AG10803 (cell line): Measurements from ENCODE around the gene CTIF.

Experiments
- DNase-seq: peaks from one replicate; pipeline ENCODE4 v3.0.0; 2010; ENCODE audit warnings: low read depth
- H3K4me3 ChIP-seq: 2 replicates; pipeline ENCODE4 v1.5.1; 2011; ENCODE audit warnings: mild to moderate bottlenecking, low read length, control low read depth
- CTCF ChIP-seq: conservative IDR thresholded peaks from 2 replicates; pipeline ENCODE4 v1.5.1; 2011; ENCODE audit warnings: mild to moderate bottlenecking, low read length, control low read depth, inconsistent platforms

CTIF gene

DNA sequence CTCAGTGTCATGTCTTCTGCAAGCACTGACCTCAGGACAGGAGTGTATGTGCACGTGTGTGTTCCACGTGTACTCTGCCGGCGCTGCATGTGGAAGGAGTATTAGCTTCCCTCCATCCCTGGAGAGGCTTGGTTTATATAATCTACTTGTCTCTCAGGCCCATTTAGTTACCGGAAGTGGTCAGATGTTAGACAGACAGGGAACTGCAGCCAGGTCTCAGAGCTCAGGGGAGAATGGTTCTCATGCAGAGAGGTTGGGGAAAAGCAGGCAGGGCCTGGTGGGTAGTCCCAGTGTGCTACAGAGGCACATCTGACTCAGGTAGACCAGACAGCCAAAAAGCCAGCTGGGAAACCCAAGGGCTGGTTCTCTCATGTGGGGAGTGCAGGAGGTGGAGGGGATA lies 167.9 kb downstream of the CTIF start:
- DNase-seq, result no peak
- H3K4me3 ChIP-seq, result no peak overlapping the region
- TF ChIP-seq CTCF, result no peak

- no peak for DNase-seq
- H3K4me3 ChIP-seq, result no peak overlapping the region
- no peak for TF ChIP-seq CTCF
Observed at GRCh38 chr18:48707636-48708296, 168.9 kb downstream of the CTIF start.

GRCh38 chr18:48708807-48709206 lies 170.0 kb downstream of the CTIF start:
- TF ChIP-seq CTCF, result no peak
- DNase-seq, result no peak
- H3K4me3 ChIP-seq, result no peak overlapping the region

DNA sequence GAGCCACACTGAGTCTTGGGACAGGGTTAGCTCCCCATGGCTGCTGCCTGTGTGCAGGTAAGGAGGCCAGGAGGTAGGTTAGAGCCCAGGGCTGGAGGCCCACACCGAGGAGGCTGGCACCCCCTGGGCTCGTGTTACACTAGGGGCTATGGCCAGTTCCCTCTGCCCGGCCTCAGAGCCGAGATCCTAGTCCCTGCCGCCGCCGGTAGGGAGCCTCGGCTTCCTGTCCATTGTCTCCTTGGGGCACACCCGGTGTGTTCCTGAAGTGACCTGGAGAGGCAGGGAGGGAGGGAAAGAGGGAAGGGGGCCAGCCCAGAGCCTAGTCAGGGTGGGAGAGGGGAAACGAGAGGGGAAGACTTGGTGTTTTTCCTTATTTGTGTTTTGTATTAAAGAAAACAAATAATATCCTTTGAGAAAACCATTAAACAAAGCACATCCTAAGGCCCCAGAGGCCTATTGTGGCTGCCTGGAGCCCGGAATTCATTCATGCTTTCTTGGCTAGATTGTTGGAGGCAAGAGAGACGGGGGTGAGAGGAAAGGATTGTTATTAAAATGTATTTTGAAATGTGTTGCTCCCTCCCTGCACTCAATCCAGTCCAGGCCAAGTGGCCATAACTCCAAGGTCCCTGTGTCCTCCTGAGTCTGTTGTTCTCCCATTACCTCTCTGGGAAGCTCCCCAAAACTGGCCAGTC lies 170.7 kb downstream of the CTIF start:
- H3K4me3 ChIP-seq, result no peak overlapping the region
- DNase-seq, result no peak
- TF ChIP-seq CTCF, result no peak

GRCh38 chr18:48711651-48712486 lies 173.0 kb downstream of the CTIF start:
- no peak overlapping the region for H3K4me3 ChIP-seq
- peak; percentile 70 for TF ChIP-seq CTCF
- DNase-seq, result peak; percentile 61

DNA sequence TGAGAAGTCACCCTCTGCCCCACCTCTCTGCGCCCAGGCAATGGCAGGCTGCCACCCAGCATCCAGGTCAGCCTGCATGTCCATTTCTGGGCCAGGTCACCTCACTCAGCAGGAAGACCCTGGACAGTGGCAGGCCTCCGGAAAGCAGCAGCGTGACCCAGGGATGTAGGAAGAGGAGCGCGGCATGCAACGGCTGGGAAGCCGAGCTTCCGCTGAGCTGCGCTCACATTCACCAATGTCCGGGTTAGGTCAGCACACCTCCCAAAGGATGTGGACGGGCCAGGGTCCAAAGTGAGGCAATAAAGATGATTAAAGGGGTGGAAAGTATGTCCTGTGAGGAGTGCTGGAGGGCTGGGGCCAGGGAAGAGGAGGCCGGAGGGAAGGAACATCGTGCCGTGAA lies 174.5 kb downstream of the CTIF start:
- TF ChIP-seq CTCF, result no peak
- H3K4me3 ChIP-seq, result no peak overlapping the region
- DNase-seq, result no peak
